T47D (cell line): Measurements from ENCODE around the gene SNAP25.

Experiments
- DNase-seq, 2 experiments: peaks; one replicate each; pipeline versions ENCODE4 v3.0.0 to v3.0.0-alpha.2; 2011 to 2012; ENCODE audit warnings: low read depth in 1 of 2, low spot score in 1 of 2
- JUND ChIP-seq: IDR thresholded peaks from 2 replicates; pipeline ENCODE4 v1.6.1; 2012; ENCODE audit warnings: low read depth
- in situ Hi-C: cut with HindIII; loops from 2 replicates; pipeline ENCODE4 v1.10.0; 2016; ENCODE audit warnings: low sequenced_read_pairs, low pct_unique_long_range_greater_than_20kb

SNAP25 gene

DNA sequence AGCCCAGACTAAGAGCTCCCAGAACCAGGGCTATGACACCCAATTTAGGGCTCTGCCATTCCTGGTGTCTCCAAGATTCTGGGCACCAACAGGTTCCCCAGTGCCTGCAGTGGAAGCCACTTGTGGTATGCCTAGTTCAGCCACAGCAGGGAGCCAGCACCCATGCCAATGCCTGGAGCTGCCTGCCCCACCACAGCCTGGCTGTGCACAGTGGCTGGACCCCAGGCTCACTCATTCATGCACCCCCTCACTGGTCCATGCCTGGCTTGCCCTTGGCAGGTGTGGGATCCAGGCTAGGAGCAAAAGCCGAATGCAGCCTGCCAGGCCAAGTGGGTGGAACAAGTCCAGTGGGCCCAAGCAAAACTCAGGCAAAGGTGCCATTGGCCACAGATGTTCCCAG lies 123.5 kb downstream of the SNAP25 start:
- in situ Hi-C loops: no loop called here
- no peak for TF ChIP-seq JUND
- no peak for DNase-seq

DNA sequence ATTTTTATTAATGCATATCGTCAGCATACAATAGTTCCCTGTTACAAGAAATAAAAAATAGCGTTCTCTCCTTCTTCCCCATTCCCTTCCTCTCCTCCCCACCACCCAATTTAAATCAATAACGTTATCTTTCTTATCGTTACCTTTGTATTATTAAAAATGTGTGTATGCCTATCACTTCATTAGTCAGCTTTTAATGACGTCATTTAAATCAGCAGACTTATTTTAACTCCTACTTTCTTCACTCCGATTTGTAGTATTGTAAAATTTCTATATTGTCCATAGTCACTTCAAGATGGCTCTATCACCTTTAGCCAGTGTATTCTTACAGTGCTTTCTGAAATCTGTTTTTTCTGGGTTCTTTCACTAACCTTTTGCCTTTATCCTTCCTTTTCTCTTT lies 126.3 kb downstream of the SNAP25 start:
- in situ Hi-C loops: no loop called here
- no peak for TF ChIP-seq JUND
- no peak for DNase-seq

DNA sequence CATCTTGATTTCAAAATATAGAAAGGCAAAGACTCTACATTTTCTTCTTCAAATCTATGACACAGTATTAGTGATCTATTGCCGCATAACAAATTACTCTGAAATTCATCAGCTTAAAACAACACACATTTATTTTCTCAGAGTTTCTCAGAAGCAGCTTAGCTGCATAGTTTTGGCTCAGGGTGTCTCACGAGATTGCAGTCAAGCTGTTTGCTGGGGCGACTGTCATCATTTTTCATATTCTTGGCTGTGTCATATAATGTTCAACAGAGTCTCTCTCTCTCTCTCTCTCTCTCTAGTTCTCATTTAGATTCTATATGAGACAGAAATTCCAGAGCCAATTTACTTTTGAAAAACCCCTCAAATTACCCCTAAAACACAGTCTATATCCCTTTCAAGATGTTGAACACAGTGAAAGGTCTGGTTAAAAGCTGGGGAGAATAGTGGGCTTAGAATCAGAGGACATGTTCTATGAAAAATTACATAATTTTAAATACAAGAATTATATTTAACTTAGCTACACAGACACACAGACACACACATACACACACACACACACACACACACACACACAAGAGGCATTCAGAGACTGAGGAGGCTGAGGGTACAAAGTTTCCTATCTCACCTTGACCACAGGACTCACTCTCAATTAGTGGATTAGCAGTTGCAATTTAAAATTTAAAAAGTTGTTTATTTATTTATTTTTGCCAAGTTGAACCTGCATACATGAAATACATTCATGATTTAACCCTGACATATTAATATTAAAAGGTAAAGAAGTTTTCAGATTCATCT lies 128.7 kb downstream of the SNAP25 start:
- in situ Hi-C loops: no loop called here
- DNase-seq: no peak
- TF ChIP-seq JUND: no peak

DNA sequence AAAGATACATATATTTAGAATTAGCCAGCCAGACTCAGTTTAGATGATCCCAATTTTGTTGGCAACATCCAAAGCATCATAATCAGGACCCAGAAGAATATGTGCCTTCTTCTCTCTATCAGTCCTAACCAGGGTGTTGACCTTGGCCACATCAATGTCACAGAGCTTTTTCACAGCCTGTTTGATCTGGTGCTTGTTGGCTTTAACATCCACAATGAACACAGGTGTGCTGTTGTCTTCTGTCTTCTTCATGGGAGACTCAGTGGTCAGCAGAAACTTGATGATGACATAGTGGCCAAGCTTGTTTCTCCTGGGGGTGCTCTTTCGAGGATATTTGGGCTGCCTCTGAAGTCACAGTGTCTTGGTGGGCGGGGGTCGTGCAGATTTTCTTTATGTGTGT lies 130.5 kb downstream of the SNAP25 start:
- no peak for TF ChIP-seq JUND
- no peak for DNase-seq
- in situ Hi-C loops: no loop called here

DNA sequence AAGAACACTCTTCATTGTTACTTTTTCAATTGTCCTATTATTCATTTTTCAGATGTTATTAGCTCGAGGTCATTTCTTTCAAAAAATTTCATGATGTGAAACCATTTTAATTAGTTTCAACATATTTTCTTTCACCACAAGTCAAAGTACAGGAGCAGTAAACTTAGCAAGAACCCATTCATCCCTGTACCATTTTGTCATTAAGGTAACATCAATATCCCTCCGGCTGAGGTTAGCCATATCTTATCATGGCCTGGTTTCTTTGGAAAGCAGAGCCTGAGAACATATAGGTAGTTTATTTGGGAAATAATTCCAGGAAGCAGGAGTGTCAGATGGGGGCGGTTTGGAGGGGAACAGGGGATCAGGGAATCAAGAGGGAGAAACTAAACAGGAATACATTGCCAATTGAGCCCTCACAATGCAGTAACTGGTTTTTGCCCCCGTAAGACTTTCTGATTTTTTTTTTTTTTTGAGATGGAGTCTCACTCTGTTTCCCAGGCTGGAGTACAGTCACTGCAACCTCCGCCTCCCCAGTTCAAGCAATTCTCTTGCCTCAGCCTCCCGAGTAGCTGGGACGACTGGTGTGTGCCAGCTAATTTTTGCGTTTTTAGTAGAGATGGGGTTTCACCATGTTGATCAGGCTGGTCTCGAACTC lies 131.7 kb downstream of the SNAP25 start:
- in situ Hi-C loops: no loop called here
- no peak for TF ChIP-seq JUND
- DNase-seq: no peak

DNA sequence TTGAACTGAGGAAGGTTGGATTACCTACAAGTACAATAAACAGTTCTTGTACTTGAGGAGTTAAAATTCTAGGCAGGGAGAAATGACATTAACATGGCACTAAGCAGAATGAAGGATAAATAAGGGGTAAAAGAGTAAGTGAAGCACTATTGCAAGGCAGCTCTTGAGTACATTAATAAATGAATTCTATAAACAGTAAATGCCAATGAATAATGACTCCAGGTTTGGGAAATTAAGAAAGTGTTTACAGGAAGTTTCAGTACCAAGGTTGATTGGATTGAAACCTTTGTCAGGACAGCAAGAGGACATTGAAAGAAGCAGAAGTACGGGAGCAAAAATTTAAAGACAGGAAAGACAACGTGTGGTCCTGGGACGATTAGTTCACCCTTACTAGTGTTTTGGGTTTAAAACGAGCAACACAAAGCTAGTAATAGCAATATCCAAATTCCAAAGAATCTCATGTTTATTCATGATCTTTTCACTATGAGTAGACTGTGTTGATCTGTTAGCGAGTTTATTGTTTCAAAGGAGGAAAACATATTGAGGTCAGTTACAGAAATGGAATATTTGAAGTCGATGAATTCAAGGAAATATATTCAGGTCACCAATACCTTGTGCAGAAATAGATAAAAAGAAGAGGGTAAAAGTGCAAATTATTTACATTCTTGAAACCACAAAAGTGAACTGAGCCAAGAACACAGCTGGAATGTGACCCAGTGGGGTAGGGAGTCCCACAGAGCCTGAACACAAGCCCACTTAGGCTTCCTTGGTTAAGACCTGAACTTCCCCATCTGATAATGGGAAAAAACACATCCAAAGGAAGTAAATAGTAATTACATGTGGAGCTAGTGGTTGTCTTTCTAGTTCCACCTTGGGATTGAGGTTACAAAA lies 134.5 kb downstream of the SNAP25 start:
- in situ Hi-C loops: no loop called here
- no peak for TF ChIP-seq JUND
- DNase-seq: no peak

DNA sequence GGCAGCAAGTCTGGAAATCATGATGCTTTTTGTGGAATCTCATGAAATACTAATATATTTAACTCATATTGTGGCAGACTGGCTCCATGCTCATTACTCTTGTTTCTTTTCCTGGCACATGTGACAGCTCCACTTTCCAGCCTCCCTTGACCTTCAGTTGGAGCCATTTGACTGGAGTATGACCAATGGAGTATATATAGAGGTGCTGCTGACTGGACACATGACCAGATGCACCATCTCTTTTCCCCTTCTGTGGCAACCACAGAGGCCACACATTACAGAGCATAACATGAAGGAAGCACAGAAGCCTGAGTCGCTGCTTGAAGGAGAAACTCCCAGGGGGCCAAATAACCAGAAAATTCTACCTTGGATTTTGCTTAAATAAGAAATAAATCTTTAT lies 138.0 kb downstream of the SNAP25 start:
- no peak for DNase-seq
- in situ Hi-C loops: no loop called here
- TF ChIP-seq JUND: no peak
